Fibroblast of skin of abdomen (primary cell): ENCODE data around the gene KIF3B.
"Not testable (repeated sequence)": the region's sequence is repeated elsewhere in the genome, so short reads cannot be mapped to it uniquely, and the experiment has no call there.

ENCODE experiments used
- DNase-seq: peaks from one replicate; pipeline ENCODE4 v3.0.0-alpha.2; 2013

The KIF3B gene

GRCh38 chr20:32296819-32297420 lies 19.5 kb downstream of the KIF3B start:
- DNase-seq = no peak

- no peak for DNase-seq
Observed at GRCh38 chr20:32297439-32297838, 20.0 kb downstream of the KIF3B start.

GRCh38 chr20:32300647-32301046 lies 23.2 kb downstream of the KIF3B start:
- no peak for DNase-seq

GRCh38 chr20:32301719-32302506 lies 24.5 kb downstream of the KIF3B start:
- DNase-seq = no peak

- no peak for DNase-seq
Observed at GRCh38 chr20:32302507-32302872, 25.0 kb downstream of the KIF3B start.

GRCh38 chr20:32304131-32304746 lies 26.8 kb downstream of the KIF3B start:
- no peak for DNase-seq

- no peak for DNase-seq
Observed at GRCh38 chr20:32312718-32313424, 35.4 kb downstream of the KIF3B start.

- no peak for DNase-seq
Observed at GRCh38 chr20:32314768-32315167, 37.3 kb downstream of the KIF3B start.

- DNase-seq = no peak
Observed at GRCh38 chr20:32315399-32315798, 37.9 kb downstream of the KIF3B start.

GRCh38 chr20:32315891-32316290 lies 38.4 kb downstream of the KIF3B start:
- no peak for DNase-seq

GRCh38 chr20:32316667-32317066 lies 39.2 kb downstream of the KIF3B start:
- no peak for DNase-seq

- DNase-seq = no peak
Observed at GRCh38 chr20:32319100-32319499, 41.6 kb downstream of the KIF3B start.

- DNase-seq = no peak
Observed at GRCh38 chr20:32320305-32320704, 42.9 kb downstream of the KIF3B start.

- DNase-seq = no peak
Observed at GRCh38 chr20:32321390-32321789, 43.9 kb downstream of the KIF3B start.

- DNase-seq = not testable (repeated sequence)
Observed at GRCh38 chr20:32322260-32322659, 44.8 kb downstream of the KIF3B start.

- not testable (repeated sequence) for DNase-seq
Observed at GRCh38 chr20:32323761-32324160, 46.3 kb downstream of the KIF3B start.

GRCh38 chr20:32325706-32326503 lies 48.5 kb downstream of the KIF3B start:
- DNase-seq = peak; percentile 25

GRCh38 chr20:32326504-32326845 lies 49.0 kb downstream of the KIF3B start:
- no peak for DNase-seq

- peak; percentile 67 for DNase-seq
Observed at GRCh38 chr20:32327087-32327681, 49.7 kb downstream of the KIF3B start.

- DNase-seq = no peak
Observed at GRCh38 chr20:32329817-32330554, 52.5 kb downstream of the KIF3B start.

- DNase-seq = no peak
Observed at GRCh38 chr20:32330555-32330897, 53.1 kb downstream of the KIF3B start.
